ENCODE results near the gene FLVCR2.

GRCh38 chr14:75647640-75648039, 69.2 kb downstream of the FLVCR2 start:
- TF ChIP-seq POLR2A (IDR thresholded peaks at IDR 0.05): no peak
- no peak for TF ChIP-seq CTCF (IDR thresholded peaks at IDR 0.05 in 4 of 5, conservative IDR thresholded peaks at IDR 0.05 in 1 of 5)

Data from gastrocnemius medialis (tissue), 4 donors.